SH-SY5Y (cell line): ENCODE measurements around the gene NMD3.

ENCODE experiments used
- GATA2 ChIP-seq: IDR thresholded peaks from 2 replicates; pipeline ENCODE4 v1.6.1; 2011; ENCODE audit warnings: mild to moderate bottlenecking, low read depth, low read length
- GATA3 ChIP-seq: IDR thresholded peaks from 2 replicates; pipeline ENCODE4 v1.6.1; 2011; ENCODE audit warnings: low read depth, mild to moderate bottlenecking, low read length, moderate library complexity

DNA sequence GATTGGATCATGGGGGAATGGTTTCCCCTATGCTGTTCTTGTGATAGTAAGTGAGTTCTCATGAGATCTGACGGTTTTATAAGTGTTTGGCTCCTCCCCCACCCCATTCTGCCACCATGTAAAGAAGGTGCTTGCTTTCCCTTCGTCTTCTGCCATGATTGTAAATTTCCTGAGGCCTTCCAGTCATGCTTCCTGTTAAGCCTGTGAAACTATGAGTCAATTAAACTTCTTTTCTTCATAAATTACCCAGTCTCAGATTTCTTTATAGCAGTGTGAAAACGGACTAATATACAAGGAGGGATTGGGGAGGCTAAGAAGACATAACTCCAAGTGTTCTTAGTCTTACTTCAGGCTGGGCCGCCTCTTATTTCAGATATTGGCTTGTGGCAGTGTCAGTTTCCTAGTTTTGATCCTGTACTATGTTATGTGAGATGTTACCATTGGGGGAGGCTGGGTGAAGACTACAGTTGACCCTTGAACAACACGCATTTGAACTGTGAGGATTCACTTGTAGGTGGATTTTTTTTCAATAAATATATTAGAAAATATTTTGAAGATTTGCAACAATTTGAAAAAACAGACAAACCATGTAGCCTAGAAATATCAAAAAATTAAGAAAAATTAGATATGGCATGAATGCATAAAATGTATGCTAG lies 44.9 kb downstream of the NMD3 start:
- TF ChIP-seq GATA2, result no peak
- TF ChIP-seq GATA3, result no peak
